Ovary (tissue), 9 donors: ENCODE results near the gene HPGD. TPM values are rescaled to one million over a fixed set of nuclear protein-coding genes. Genes with fewer than 3 reads are reported as not detected.

Source experiments
- DNase-seq, 5 donors: peaks; one replicate each; pipeline ENCODE4 v3.0.0-alpha.2; 2019 to 2020
- H3K27ac ChIP-seq, 2 donors: fragments of 200-600 bp; one replicate each; pipeline versions ENCODE4 v1.5.1 to v1.8.0; 2019 to 2022
- H3K27me3 ChIP-seq: fragments of 200-600 bp; one replicate; pipeline ENCODE4 v1.8.0; 2022
- H3K36me3 ChIP-seq: fragments of 200-600 bp; sonication (generic); one replicate; pipeline ENCODE4 v1.5.1; 2019
- H3K4me1 ChIP-seq: one replicate; pipeline ENCODE4 v1.8.1; 2013; ENCODE audit warnings: mild to moderate bottlenecking, moderate library complexity; ENCODE audit not compliant: insufficient read depth
- H3K4me3 ChIP-seq: fragments of 200-600 bp; sonication (generic); one replicate; pipeline ENCODE4 v1.5.1; 2017
- H3K9me3 ChIP-seq, 2 donors: fragments of 200-600 bp in 1 of 2; sonication (generic) in 1 of 2; one replicate each; pipeline versions ENCODE4 v1.5.1 to v1.8.1; 2013 to 2019; ENCODE audit warnings: mild to moderate bottlenecking in 1 of 2, moderate library complexity in 1 of 2
- CTCF ChIP-seq, 3 donors: fragments of 450-650 bp in 2 of 3; fragments of 200-600 bp in 1 of 3; IDR thresholded peaks; one replicate each; pipeline versions ENCODE4 v1.5.1 to v1.8.0; 2016 to 2022; ENCODE audit warnings: antibody characterized with exemption in 3 of 3, mild to moderate bottlenecking in 1 of 3
- EP300 ChIP-seq: sonication (generic); formaldehyde crosslinking; IDR thresholded peaks from one replicate; pipeline ENCODE4 v1.6.1; 2017; ENCODE audit warnings: antibody characterized with exemption
- POLR2A ChIP-seq: fragments of 450-650 bp; IDR thresholded peaks from one replicate; pipeline ENCODE4 v1.6.1; 2017; ENCODE audit warnings: antibody characterized with exemption, mild to moderate bottlenecking, moderate library complexity
- WGBS, 3 donors: extraction: QIAGEN DNeasy Blood & Tissue Kit in 1 of 3; methylation state at CpG; one replicate each; pipeline versions ENCODE4 v1.1.5 to v1.1.7; 2013 to 2017; 5-methylcytosine and 5-hydroxymethylcytosine counted together
- intact Hi-C, 4 donors: fragments of 100-400 bp; cut with DNase I; formaldehyde crosslinking; loops; one replicate each; pipeline versions ENCODE4 v1.11.0 to v1.15.1; 2022 to 2023
- polyA plus RNA-seq, 2 donors: library from polyadenylated mRNA; stranded (reverse); fragments of 200-250 nt in 1 of 2; fragments of 350-450 nt in 1 of 2; fragmentation: Illumina TruSeq in 1 of 2; extraction: RNeasy Lipid Tissue Mini Kit (QIAGEN cat#74804) in 1 of 2; gene quantifications; one replicate each; pipeline ENCODE4 v1.2.3, GENCODE V29; 2013 to 2014
- total RNA-seq, 7 donors: library from RNA; depleted of rRNA in 2 of 7; stranded (reverse); fragments of >200 nt in 2 of 7; fragmentation: NEBNext Ultra II Directional in 3 of 7; extraction: Animal tissue kit (Norgen Biotek cat#: 25700) in 3 of 7; gene quantifications; one replicate each; pipeline versions ENCODE4 v1.1.0 to v1.2.4, GENCODE V29; 2016 to 2023
- donor health status: DM: no; HTN: no; CAD: no; lungs with moderate emphysema.
- donor health status: DM: no; HTN: no; CAD: no.
- donor health status: Bipolar disorder and iron deficiency.
- donor health status: DM: yes; HTN: yes; CAD: no.
- donor health status: DM: no; HTN: no; CAD: no.
- donor health status: DM: yes; HTN: yes; CAD: no.

HPGD gene
- total and polyA plus RNA-seq, 9 donors, result 0.69 to 20.6 (median 3.2) TPM; not detected in 2

- TF ChIP-seq EP300 (no peak), CTCF (IDR thresholded peaks at IDR 0.05) (no peak), POLR2A (no peak)
- no peak for DNase-seq
- no peak overlapping the region for H3K4me3 ChIP-seq
- H3K27me3 ChIP-seq, result no peaks in the 10 kb centered on the region
- no peaks in the 10 kb centered on the region for H3K9me3 ChIP-seq
- H3K27ac ChIP-seq, result no peak overlapping the region
- H3K4me1 ChIP-seq, result no peaks in the 10 kb centered on the region
- intact Hi-C loops, result no loop called here
- H3K36me3 ChIP-seq, result no peaks in the 10 kb centered on the region
- WGBS, 3 donors, result 78 to 84% (median 81%) methylated on average over 2 of the region's 2 CpGs
Observed at GRCh38 chr4:174553031-174553430, 30.7 kb upstream of the HPGD start.

GRCh38 chr4:174550541-174550940, 28.3 kb upstream of the HPGD start:
- intact Hi-C loops, result no loop called here
- no peak overlapping the region for H3K27ac ChIP-seq
- H3K27me3 ChIP-seq, result no peaks in the 10 kb centered on the region
- DNase-seq, result no peak
- no peaks in the 10 kb centered on the region for H3K9me3 ChIP-seq
- TF ChIP-seq EP300, result no peak
- TF ChIP-seq CTCF (IDR thresholded peaks at IDR 0.05), result no peak
- no peak for TF ChIP-seq POLR2A
- no peaks in the 10 kb centered on the region for H3K4me1 ChIP-seq
- H3K4me3 ChIP-seq, result no peak overlapping the region
- no peaks in the 10 kb centered on the region for H3K36me3 ChIP-seq

DNA sequence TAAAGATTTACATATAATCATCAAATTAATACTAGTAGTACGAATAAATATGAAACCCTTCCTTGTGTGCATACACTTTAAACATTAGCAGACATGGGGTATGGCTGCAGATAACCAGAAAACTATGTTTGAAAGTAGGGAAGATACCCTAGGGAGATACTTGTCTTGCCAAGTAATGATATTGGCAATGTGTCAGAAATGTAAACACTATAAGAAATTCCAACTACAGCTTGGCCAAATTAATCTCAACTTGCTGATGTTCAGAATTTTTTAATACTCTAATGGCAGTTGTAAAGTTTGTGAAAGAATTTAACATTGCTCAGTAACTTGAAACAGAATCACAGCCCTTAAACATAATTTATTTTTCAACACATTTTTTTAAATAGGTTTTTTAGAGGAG, 27.4 kb upstream of the HPGD start:
- WGBS, 3 donors, result 81 to 90% (median 82%) methylated on average over 1 of the region's 1 CpG
- no peak overlapping the region for H3K4me3 ChIP-seq
- no peaks in the 10 kb centered on the region for H3K36me3 ChIP-seq
- no peak overlapping the region for H3K27ac ChIP-seq
- H3K4me1 ChIP-seq, result no peaks in the 10 kb centered on the region
- no peaks in the 10 kb centered on the region for H3K9me3 ChIP-seq
- intact Hi-C loops, result no loop called here
- DNase-seq, result no peak
- H3K27me3 ChIP-seq, result no peaks in the 10 kb centered on the region
- TF ChIP-seq POLR2A (no peak), EP300 (no peak), CTCF (IDR thresholded peaks at IDR 0.05) (no peak)

DNA sequence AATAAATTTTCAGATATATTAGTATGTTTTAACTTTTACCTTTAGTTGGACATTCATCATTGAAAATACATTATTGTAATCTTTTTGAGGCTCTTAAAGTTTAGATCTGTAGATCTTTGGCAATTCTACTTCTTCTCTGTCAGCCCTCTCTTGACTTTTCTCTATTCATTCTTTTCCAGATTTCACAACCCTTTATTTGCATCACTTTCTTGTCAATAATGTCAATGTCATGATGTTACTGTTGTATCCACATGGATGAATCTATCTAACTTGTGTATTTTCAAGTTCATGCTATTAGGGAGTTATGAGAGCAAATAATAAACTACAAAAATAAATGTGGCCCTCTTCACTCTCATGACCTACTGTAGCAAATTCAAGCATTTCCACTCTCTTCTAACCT, 23.0 kb upstream of the HPGD start:
- Histone ChIP-seq H3K4me1 (no peaks in the 10 kb centered on the region), H3K27ac (no peak overlapping the region), H3K4me3 (no peak overlapping the region), H3K36me3 (no peaks in the 10 kb centered on the region), H3K27me3 (no peaks in the 10 kb centered on the region), H3K9me3 (no peaks in the 10 kb centered on the region)
- intact Hi-C loops, result no loop called here
- no peak for TF ChIP-seq CTCF (IDR thresholded peaks at IDR 0.05)
- no peak for DNase-seq

- no peaks in the 10 kb centered on the region for H3K4me1 ChIP-seq
- no peak for TF ChIP-seq POLR2A
- no peak for TF ChIP-seq CTCF (IDR thresholded peaks at IDR 0.05)
- no peak for TF ChIP-seq EP300
- no peaks in the 10 kb centered on the region for H3K9me3 ChIP-seq
- H3K27ac ChIP-seq, result no peak overlapping the region
- DNase-seq, result no peak
- 65 to 74% (median 67%) methylated on average over 4 of the region's 4 CpGs for WGBS, 3 donors
- no peaks in the 10 kb centered on the region for H3K36me3 ChIP-seq
- no peak overlapping the region for H3K4me3 ChIP-seq
- intact Hi-C loops, result no loop called here
- H3K27me3 ChIP-seq, result no peaks in the 10 kb centered on the region
Observed at GRCh38 chr4:174544496-174544895, 22.2 kb upstream of the HPGD start.
